Hindlimb muscle (tissue), 1 donor: ENCODE results near the gene CYTH4. TPM values are rescaled to one million over a fixed set of nuclear protein-coding genes. Genes with fewer than 3 reads are reported as not detected.
"Not testable (repeated sequence)": the region's sequence is repeated elsewhere in the genome, so short reads cannot be mapped to it uniquely, and the experiment has no call there.

Experiments used
- DNase-seq: peaks from one replicate; pipeline ENCODE4 v3.0.0-alpha.2; 2013
- polyA plus RNA-seq: library from polyadenylated mRNA; unstranded; fragments of 120-200 nt; gene quantifications from one replicate; pipeline ENCODE4 v1.2.1, GENCODE V29; 2013; ENCODE audit not compliant: insufficient read length

The CYTH4 gene
- polyA plus RNA-seq, 1 donor, result 10.0 TPM

DNA sequence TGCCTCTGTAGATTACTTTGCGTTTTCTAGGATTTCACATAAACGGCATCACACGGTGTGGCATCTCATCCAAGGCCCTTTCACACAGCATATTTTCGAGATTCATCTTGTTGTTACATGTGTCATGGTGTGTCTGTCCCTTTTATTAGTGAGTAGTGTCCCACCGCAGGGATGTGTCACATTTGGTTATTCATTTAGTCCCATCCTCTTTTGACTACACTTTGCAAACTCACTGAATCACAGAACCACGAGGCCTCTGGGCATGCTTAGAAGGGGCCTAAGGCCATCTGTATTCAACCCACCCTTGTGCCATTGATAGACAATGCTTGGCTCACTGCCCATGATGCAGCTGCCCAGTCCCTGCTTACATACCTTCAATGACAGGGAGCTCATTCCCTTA is 34.1 kb upstream of the CYTH4 start:
- DNase-seq, result no peak

DNA sequence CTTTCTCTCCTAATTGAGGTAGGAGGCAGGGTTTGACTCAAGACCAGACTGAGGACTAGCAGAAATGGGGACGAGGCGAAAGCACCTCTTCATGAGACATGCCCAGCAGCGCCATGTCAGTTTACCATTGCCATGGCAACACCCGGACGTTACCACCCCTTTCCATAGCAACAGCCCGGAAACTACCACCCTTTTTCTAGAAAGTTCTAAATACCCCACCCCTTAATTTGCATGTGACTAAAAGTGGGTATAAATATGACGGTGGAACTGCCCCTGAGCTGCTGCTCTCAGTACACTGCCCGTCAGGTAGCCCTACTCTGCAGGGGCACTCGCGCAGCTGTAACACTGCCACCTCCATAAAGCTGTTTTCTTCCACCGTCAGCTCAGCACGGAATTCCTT is 32.3 kb upstream of the CYTH4 start:
- no peak for DNase-seq

DNA sequence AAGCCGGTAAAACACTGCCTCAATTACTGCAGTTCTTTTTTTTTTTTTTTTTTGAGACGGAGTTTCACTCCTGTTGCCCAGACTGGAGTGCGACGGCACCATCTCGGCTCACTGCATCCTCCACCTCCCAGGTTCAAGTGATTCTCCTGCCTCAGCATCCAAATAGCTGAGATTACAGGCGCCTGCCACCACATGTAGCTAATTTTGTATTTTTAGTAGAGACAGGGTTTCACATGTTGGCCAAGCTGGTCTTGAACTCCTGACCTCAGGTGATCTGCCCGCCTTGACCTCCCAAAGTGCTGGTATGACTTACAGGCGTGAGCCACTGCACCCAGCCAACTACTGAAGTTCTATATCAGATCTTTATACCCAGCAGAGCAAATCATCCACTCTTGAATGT is 30.5 kb upstream of the CYTH4 start:
- not testable (repeated sequence) for DNase-seq

DNA sequence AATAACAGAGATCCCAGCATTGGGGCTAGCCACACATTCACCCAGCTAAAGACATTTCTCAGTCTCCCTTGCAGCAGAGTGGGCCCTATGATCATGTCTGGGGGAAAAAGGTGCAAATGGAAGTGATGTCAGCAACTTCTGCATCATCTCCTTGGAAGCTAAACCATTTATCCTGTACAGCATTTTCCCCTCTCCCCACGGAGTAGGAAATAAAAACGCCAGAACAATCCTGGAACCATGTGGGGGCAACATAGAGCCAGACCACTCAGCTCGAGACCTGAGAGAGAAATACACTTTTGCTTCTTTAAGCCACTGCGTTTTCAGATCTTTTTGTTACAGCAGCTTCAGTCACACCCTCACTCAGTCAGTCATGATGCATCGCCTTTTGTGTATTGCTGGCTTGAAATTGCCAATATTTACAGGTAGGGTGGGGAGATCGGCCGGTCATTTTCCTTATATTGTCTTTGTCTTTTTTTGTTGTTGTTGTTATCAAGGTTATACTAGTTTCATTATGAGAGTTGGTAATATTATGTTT is 29.1 kb upstream of the CYTH4 start:
- DNase-seq, result no peak

DNA sequence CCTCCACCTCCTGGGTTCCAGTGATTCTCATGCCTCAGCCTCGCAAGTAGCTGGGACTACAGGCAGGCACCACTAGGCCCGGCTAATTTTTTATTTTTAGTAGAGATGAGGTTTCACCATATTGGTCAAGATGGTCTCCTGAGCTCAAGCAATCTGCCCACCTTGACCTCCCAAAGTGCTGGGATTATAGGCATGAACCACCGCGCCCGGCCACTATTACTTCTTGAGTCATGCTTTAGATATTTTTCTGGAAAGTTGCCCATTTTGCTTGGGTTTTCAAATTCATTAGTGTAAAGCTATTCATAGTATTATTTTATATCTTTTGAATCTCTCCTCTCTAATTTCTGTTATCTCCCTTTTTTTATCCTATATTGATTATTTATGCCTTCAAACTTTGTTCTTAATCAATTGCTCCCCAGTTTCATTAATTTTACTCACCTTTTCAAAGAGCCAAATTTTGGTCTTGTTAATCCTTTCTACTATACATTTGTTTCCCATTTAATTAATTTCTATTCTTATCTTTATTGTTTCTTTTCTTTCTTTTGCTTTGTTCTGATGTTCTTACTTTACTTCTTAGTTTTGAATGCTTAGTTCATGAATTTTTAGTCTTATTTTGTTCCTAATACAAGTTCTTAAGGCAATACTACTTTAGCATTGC is 28.0 kb upstream of the CYTH4 start:
- no peak for DNase-seq

DNA sequence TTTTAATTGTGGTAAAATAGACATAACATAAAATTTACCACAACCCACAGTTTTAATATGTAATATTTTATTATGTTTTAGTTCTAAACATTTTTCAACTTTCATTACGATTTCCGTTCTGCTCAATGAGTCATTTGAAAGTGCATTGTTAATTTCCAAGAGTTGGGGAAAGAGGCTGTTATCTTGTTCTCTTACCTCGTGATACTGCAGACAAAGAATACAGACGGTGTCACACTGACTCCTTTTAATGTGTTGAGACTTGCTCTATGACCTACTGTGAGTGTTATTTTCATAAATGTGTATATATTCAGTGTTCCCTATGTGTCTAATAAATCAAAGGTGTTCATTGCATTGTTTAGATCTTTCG is 27.5 kb upstream of the CYTH4 start:
- no peak for DNase-seq

DNA sequence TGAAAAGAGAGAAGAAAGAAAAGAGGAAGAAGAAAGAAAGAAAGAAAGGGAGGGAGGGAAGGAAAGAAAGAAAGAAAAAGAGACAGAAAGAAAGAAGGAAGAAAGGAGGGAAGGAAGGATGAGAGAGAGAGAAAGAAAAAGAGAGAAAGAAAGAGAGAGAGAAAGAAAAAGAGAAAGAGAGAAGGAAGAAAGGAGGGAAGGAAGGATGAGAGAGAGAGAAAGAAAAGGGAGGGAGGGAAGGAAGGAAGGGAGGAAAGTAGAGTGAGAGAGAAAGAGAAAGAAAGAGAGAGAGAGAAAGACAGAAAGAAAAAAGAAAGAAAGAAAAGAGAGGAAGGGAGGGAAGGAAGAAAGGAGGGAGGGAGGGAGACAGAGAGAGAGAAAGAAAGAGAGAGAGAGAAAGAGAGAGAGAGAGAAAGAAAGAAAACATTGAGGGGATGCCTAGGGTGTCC is 26.7 kb upstream of the CYTH4 start:
- DNase-seq, result no peak

DNA sequence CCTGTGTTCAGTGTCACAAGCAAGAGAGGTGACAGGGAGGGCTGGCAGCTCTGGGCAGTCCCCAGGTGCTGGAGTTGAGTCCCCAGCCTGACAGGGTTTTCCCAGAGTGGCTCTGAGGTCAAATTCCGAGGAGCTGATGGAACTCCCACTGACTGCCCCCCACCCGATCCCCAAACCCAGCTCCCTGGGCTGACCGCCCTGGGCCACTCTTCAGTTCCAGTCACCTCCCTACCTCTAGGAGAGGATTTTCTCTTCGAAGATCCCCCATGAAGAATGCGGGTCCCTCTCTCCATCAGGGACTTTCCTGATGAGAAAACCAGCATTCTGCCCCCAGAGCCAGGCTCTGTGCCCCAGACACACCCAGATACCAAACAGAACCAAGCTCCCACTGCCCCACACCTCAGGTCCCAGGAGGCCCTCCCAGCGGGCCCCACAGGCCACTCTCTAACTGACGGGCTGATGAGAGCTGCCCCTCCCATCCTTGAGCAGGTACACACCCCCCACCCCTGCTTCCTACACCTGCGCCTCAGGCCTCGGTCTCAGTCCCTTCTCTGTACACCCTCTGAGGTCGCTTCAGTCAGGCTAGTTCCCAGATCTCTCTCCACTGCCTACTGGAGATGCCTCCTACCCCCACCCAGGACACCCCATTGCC is 26.1 kb upstream of the CYTH4 start:
- DNase-seq, result no peak

DNA sequence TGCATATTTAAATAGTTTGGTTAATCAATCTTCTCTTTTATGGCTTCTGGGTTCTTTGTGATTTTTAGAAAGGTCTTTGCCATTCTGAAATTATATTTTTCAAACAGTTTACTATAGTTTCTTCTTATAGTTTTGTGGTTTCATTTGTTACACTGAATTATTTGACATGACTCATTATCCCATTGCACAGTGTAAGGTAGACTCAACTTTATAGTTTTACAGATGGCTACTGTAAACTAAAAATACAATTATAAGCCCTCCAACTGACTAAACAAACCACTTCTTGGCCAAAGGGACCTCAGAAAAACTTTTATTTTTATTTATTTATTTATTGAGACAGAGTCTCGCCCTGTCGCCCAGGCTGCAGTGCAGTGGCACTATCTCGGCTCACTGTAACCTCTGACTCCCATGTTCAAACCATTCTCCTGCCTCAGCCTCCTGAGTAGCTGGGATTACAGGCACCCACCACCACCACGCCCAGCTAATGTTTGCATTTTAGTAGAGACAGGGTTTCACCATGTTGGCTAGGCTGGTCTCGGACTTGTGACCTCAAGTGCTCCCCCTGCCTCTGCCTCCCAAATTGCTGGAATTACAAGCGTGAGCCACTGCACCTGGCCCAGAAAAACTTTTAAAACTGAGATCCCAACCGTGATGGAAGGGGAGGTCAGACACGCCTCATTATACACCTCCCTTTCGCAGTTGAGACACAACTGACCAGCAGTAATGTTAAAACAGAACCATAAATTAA is 24.1 kb upstream of the CYTH4 start:
- no peak for DNase-seq

DNA sequence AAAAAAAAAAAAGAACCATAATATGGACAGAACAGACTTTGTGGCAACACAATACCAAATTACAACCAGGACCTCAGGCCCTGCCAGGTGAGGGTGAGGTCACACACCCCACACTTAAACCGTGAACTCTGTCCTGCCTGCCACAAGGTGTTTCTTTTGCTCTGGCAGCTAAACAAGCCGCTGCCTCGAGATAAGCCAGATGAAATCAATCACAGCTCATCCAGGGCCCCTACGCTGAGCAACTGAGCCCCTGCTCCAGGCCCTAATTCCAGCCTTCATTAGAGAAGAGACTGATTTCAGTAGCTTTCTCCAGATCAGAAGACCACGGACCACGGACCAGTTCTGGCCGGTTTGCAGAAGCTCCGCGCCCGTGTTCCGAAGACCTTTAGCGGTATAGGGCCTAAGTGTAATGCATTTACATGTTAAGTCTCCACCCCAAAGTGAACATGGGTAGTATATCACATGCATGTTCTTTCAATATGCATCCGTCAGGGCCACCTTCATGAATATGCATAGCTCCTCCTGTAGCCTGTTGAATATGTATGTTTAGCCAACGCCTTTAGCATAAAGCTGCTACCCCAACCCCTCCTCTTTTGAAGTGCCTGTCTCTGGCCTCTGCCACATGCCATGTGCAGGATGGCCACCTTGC is 23.4 kb upstream of the CYTH4 start:
- DNase-seq, result no peak

DNA sequence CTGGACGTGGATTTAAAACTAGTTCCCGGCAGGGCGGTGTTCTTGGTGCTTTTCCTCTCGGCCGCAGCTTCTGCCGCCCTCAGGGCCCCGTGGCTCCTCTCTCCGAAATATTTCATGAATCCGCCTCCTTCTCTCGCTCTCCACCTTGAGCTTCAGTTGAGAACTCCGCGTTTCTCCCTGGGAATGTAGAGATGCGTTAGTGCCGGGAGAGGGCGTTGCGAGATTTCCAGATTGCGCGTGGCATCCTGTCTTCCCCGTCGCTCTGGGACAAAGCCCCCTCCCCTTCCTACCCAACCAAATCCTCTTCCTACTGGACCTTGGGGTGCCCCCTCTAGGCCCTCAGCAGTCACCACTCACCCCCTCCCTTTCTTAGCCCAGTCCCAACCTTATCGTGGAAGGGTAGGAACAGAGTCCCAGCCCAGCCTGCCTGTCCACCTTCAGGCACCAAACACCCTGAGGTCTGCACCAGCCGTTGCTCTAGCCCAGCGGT is 22.7 kb upstream of the CYTH4 start:
- no peak for DNase-seq

DNA sequence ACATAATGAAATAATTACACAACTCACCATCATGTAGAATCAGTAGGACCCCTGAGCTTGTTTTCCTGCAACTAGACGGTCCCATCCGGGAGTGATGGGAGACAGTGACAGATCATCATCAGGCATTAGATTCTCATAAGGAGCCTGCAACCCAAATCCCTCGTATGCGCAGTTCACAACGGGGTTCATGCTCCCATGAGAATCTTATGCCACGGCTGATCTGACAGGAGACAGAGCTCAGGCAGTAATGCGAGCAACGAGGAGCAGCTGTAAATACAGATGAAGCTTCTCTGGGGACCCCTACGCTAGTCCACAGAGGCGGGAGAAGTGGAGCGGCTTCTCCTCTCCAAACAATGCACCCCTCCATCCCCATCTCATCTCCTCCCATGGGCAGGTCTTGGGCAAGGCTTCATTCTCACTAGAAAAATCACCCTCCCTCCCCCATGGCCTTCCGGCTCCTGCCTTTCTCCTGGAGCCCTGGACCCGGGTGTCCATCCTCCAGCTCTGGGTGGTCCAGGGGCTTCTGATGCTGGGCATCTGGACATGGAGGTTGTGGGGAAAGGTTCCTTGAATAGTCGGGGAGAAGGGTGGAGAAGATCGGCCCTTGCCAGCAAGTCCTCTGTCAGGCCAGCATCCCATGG is 22.0 kb upstream of the CYTH4 start:
- no peak for DNase-seq

DNA sequence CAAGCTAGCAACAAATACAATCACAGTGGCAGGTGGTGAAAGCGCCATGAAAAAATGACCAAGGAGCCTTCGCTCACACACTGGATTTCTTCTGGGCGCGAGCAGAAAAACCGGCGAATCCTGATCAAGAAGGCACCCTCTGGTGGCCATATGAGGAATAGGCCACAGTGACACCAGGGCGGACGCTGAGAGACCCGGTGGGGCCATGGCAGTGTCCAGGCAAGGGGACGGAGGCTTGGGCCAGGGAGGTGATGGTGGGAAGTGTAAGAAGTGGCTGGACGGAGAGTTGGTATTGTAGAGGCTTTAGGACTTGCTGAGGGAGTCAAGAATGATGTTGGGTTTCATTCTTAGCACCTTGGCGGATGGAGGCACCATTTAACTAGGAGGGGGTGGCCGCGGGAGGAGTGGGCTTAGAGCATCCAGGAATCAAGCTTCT is 21.4 kb upstream of the CYTH4 start:
- DNase-seq, result no peak

DNA sequence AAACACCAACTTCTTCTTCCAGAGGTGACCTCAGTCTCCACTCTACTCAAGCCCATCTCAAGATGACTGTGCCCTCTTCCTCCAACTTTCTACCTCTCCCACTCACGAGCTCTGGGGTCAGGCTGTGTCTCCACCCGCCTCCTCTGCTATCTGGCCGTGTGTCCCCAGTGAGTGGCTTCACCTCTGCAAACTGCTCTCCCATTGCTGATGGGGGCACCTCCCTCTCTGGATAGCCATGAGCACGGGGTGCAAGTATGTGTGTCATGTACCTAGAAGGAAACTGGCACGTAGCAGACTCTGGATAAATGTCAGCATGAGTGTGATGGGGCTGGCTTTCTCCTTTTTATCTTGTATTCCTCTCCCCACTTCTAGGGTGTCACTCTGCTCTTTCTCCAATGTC is 20.0 kb upstream of the CYTH4 start:
- no peak for DNase-seq

DNA sequence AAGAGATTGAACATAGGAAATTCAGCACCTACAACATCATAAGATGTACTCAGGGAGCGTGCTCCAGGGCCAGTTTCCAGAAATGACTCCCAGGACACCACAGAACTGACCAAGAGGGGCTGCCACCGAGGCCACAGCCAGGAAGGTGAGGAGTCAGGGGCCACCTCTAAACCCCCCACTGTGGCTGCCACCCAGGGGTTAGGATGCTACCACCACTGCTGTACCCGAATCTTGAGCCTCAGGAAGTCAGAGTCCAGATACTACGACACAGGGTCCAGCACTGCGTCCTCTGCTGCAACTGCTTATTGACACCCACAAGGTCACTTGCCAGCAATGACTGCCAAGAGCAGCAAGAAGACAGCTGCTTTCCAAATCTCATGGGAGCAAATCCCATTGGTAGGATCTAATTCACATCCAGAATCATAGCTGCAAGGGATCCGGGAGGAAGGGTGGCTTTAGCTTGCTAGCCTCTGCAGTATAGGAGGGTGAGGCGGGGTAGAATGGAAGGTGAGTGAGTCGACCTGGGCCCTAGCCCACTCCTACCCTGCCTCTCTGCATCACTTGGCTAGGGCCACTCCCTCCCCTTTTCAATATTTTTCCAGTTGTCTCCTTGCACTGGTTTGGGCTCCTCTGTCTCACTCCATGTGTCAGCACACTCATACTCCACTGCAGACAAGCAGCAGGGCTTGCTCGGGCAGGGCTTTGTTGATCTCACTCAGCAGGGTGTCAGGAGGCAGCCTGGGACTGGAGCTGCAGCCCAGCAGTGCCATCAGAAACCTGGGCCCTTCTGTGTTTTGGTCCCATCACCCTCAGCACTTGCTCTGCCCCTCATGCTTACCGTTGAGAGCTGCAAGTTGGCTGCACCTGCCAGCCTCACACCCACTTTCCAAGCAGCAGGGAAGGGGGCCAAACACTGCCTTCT is 18.1 kb upstream of the CYTH4 start:
- no peak for DNase-seq

DNA sequence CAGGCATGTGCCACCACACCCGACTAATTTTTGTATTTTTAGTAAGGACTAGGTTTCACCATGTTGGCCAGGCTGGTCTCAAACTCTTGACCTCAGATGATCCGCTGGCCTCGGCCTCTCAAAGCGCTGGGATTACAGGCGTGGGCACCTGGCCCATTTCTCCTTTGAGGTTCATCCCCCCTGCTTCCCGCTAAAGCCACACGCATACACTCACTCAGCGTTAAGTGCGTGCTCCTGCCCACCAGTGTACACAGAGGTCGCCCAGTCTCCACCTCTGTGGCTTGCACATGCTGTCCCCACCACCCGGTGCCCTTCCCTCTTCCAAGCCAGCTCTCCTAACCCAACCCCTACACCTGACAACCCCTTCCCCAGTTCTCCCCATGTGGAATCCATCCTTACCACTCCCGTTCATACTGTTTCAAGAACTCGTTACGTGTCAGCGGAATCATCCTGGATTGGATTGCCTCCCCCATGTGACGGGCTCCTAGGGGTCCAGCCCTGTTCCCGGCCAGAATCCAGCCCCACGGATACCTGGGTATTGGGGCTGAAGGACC is 15.7 kb upstream of the CYTH4 start:
- DNase-seq, result no peak

DNA sequence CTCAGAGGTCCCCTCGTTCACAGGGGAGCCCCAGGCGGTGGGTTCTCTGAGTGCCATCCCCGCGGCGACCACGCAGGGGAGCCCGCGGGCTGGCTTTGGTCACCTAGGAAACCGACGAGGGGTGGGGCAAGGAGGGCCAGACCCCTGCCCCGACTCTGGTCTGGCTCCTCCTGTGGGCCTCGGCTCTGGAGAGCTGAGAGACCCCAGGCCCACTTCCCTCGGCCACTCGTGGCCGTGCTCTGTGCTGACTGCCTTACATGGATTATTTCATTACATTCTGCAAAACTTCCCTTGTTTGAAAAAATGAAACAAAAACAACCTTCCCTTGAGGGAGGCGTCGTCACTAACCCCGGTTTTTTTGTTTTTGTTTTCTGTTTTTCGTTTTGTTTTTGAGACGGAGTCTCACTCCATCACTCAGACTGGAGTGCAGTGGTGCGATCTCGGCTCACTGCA is 15.1 kb upstream of the CYTH4 start:
- peak; percentile 62 for DNase-seq

DNA sequence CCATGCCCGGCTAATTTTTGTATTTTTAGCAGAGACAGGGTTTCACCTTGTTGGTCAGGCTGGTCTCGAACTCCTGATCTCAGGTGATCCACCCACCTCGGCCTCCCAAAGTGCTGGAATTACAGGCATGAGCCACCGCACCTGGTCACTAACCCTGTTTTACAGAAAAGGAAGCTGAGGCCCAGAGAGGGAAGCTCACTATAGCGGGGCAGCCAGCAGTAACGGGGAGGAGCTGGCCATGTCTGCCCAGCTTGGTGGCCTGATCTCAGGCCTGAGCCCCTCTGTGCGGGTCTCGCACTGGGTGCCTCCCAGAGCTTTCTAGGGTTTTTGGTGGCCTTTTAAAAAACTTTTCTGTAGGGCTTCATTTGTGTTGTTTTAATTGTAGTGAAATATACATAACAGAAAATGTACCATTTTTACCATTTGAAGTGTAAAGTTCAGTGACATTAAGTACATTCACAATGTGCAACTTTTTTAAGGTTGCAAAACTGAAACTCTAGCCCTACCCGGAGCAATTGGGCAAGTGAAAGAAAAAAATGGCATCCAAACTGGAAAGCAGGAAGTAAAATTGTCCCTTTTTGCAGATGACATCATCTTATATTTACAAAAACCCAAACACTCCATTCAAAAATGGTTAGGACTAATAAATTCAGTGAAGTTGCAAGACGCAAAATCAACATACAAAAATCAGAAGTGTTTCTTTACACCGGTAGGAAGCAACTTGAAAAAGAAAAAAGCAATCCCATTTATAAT is 14.5 kb upstream of the CYTH4 start:
- DNase-seq, result no peak

DNA sequence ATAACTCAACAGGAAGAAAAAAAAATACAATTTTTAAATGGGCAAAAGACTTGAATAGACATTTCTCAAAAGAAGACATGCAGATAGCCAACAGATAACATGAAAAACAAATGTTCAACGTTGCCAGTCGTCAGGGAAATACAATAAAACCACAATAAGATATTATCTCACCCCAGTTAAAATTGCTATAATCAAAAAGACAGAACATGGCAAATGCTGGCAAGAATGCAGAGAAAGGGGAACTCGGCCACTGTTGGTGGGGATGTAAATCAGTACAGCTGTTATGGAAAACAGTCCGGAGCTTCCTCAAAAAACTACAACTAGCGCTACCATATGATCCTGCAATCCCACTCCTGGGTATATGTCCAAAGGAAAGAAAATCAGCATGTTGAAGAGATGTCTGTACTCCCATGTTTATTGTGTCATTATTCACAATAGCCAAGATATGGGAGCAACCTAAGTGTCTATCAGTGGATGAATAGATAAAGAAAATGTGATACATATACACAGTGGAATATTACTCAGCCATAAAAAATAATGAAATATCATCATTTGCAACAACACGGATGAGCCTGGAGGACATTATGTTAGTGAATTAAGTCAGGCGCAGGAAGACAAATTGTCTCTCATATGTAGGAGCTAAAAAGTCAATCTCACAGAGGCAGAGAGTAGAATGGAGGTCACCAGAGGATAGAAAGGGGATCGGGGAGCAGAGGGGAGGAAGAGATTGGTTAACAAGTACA is 12.2 kb upstream of the CYTH4 start:
- DNase-seq, result no peak
